Measurements from ENCODE around the gene ELMO1.

ELMO1 gene

DNA sequence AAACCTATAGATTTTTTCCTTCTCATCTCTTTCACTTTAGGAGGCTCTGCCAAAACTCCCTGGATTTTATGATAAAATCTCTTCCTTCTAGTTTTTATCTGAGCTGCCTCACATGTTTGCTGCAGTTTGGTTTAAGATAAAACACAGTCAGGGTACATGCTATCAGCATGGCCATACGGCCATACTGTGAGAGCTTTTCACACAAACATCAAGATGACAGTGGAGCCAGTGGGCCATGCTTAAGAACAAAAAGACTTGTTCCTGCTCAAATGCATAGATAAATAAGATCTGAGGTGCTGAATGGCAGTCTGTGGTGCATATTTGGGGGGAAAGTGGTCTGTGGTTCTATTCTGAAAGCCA lies 91.0 kb downstream of the ELMO1 start:
- H3K4me1 ChIP-seq, result peaks cover 0 to 31% (median 25%) of the 10 kb centered on the region in 4 donors
- H3K27me3 ChIP-seq, result no peaks in the 10 kb centered on the region
- no peak overlapping the region for H3K4me3 ChIP-seq
- H3K9me3 ChIP-seq, result no peaks in the 10 kb centered on the region
- no peak overlapping the region for H3K27ac ChIP-seq
- H3K36me3 ChIP-seq, result no peaks in the 10 kb centered on the region
- DNase-seq, result no peak
- TF ChIP-seq, protein P1, sequence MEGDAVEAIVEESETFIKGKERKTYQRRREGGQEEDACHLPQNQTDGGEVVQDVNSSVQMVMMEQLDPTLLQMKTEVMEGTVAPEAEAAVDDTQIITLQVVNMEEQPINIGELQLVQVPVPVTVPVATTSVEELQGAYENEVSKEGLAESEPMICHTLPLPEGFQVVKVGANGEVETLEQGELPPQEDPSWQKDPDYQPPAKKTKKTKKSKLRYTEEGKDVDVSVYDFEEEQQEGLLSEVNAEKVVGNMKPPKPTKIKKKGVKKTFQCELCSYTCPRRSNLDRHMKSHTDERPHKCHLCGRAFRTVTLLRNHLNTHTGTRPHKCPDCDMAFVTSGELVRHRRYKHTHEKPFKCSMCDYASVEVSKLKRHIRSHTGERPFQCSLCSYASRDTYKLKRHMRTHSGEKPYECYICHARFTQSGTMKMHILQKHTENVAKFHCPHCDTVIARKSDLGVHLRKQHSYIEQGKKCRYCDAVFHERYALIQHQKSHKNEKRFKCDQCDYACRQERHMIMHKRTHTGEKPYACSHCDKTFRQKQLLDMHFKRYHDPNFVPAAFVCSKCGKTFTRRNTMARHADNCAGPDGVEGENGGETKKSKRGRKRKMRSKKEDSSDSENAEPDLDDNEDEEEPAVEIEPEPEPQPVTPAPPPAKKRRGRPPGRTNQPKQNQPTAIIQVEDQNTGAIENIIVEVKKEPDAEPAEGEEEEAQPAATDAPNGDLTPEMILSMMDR (IDR thresholded peaks at IDR 0.05), result no peak
- intact Hi-C loops (cut with DNase I; ENCODE audit: low total_unique reads), result no loop called here

DNA sequence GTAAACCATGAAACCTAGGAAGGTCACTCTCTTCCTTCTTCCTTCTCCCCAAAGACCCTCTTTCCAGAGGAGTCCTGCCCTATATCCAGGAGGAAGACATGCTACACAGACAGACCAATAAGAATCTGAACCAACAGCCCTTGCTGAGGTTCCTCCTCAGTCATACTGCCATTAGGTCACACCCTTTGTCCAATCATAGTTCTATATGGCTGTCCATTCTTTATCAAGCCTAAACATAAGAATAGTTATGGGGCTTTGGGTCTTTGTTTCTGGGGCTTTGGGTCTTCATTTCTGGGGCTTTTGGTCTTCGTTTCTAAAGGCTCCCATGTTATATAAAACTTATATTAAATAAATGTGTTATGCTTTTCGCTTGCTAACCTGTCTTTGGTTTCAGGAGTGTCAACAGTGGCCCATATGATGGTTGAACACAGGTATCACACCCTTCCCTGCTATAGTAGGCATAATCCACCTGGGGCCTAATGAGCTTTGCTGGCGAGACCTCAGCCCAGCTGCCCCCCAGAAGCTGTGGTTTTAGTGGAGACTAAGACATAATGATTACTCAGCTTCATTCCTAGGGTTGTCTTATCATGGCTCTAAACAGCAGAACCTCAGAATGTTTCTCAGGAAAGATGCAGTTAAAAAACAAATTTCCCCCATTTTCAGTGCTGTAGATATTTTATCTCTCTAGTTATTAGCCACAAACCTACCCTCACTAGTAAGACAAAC lies 91.6 kb downstream of the ELMO1 start:
- Histone ChIP-seq H3K27ac (no peak overlapping the region), H3K4me1 (peaks cover 0 to 36% (median 27%) of the 10 kb centered on the region in 4 donors), H3K27me3 (no peaks in the 10 kb centered on the region), H3K36me3 (no peaks in the 10 kb centered on the region), H3K9me3 (no peaks in the 10 kb centered on the region), H3K4me3 (no peak overlapping the region)
- DNase-seq, result no peak
- intact Hi-C loops (cut with DNase I; ENCODE audit: low total_unique reads), result no loop called here
- TF ChIP-seq, protein P1 (IDR thresholded peaks at IDR 0.05), result no peak

DNA sequence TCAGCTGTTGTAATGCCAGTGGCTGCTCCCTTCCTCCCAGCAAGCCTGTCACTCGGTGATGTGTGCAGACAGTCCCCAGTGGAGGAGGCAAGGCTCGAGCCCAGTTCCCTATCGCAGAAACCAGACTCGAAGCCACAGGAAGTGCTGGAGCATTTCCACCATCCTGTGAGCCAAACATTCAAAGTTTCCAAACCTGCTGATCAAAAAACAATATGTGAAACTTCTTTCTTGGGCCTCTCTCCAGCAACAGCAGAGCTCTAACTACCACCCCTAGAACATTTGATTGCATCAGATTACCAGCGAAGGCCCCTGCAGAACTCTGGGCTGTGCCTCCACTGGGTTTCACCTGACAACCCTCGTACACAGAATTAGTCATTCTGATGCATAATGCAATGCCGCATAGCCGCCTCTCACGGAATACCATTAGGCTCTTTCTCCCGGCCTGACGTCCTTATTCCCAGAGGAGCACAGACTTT lies 94.0 kb downstream of the ELMO1 start:
- Histone ChIP-seq H3K4me1 (peaks cover 0 to 60% (median 37%) of the 10 kb centered on the region in 4 donors), H3K4me3 (peak overlapping the region in 1 of 2 donors; percentile 6), H3K36me3 (no peaks in the 10 kb centered on the region), H3K27ac (peak overlapping the region; percentile 67 to 81), H3K9me3 (no peaks in the 10 kb centered on the region), H3K27me3 (no peaks in the 10 kb centered on the region)
- TF ChIP-seq, protein P1 (IDR thresholded peaks at IDR 0.05), result no peak
- intact Hi-C loops (cut with DNase I; ENCODE audit: low total_unique reads), result no loop called here
- peak; percentile 92 to 93 for DNase-seq

DNA sequence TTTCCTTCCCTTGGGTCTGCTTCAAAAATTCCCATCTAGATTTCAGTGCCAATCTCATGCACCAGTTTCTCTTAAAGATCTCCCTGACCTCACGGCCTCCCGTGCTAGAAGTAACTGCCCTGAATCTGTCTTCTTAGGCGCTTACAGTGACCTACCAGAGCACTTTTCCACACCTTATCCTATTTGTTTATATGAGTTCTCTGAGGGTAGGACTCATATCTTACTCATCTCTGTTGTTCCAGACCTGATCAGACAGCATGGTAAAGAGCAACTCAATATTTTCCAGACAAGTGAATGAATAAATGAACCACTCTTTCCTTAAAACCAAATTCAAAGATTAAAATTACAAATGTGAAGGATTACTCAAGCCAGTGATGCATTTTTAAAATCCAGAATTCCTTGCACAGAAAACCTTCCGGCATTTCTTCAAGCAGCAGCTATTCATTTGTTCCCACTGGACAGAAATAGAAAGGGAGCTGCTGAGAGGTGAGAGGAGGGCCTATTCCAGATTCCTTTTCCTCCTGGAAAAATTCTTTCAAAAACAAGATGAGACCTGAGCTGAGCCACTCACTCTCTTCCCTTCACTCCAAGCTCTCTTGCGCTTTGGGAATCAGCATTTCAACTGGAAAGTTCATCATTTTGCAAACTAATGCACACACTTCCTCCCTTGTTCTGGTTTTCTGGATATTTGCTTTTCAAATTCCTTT lies 94.6 kb downstream of the ELMO1 start:
- H3K4me1 ChIP-seq, result peaks cover 0 to 60% (median 37%) of the 10 kb centered on the region in 4 donors
- DNase-seq, result no peak
- peak overlapping the region in 1 of 2 donors; percentile 6 for H3K4me3 ChIP-seq
- H3K9me3 ChIP-seq, result no peaks in the 10 kb centered on the region
- TF ChIP-seq, protein P1 (IDR thresholded peaks at IDR 0.05), result no peak
- no peaks in the 10 kb centered on the region for H3K36me3 ChIP-seq
- H3K27me3 ChIP-seq, result no peaks in the 10 kb centered on the region
- H3K27ac ChIP-seq, result peak overlapping the region; percentile 67 to 81
- intact Hi-C loops (cut with DNase I; ENCODE audit: low total_unique reads), result no loop called here

DNA sequence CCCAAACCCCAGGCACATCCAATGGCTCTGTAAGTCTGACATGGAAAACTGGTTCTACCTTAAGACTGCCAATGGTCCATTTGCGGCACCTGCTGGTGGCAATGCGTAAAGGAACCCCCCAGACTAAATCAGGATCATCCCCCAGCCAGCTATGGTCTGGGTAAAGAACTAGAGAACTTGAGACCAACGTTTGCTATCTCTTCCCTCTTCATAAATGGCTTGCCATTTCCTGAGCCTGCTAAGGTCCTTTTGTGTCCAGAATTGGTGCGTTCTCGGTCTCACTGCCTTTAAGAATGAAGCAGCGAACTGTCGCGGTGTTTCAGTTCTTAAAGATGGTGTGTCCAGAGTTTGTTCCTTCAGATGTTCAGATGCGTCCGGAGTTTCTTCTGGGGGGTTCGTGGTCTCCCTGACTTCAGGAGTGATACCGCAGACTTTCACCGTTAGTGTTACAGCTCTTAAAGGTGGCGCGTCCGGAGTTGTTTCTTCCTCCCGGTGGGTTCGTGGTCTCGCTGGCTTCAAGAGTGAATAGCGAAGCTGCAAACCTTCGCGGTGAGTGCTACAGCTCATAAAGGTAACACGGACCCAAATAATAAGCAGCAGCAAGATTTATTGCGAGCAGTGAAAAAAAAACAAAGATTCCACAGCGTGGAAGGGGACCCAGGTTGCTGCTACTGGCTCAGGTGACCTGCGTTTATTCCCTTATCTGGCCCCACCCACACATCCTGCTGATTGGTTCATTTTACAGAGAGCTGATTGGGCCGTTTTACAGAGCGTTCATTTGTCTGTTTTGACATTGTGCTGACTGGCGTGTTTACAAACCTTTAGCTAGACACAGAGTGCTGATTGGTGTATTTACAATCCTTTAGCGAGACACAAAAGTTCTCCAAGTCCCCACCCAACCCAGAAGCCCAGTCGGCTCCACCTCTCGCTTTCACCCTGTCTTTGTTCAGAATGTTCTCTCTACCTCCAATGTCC lies 95.4 kb downstream of the ELMO1 start:
- peak in 1 of 2 donors; percentile 70 for DNase-seq
- H3K27me3 ChIP-seq, result no peaks in the 10 kb centered on the region
- H3K27ac ChIP-seq, result peak overlapping the region; percentile 67 to 81
- no peaks in the 10 kb centered on the region for H3K36me3 ChIP-seq
- H3K4me1 ChIP-seq, result peaks cover 0 to 60% (median 37%) of the 10 kb centered on the region in 4 donors
- TF ChIP-seq, protein P1 (IDR thresholded peaks at IDR 0.05), result no peak
- H3K4me3 ChIP-seq, result peak overlapping the region; percentile 20 to 23
- H3K9me3 ChIP-seq, result no peaks in the 10 kb centered on the region
- intact Hi-C loops (cut with DNase I; ENCODE audit: low total_unique reads), result no loop called here

Data from tibial artery (tissue), 4 donors.